ENCODE data around the gene SUCLG2. TPM values are rescaled to one million over a fixed set of nuclear protein-coding genes. Genes with fewer than 3 reads are reported as not detected.
A peak's percentile ranks its signal among the peaks of the same experiment; 100 is the strongest.
"Not testable (repeated sequence)": the region's sequence is repeated elsewhere in the genome, so short reads cannot be mapped to it uniquely, and the experiment has no call there.

SUCLG2 gene
- total RNA-seq, 1 donor from 2014 or later = 47.4 TPM

GRCh38 chr3:67561667-67562394 is 92.6 kb downstream of the SUCLG2 start:
- no peak for DNase-seq (ENCODE audit: low read depth)

GRCh38 chr3:67561266-67561665 is 93.1 kb downstream of the SUCLG2 start:
- no peak for DNase-seq (ENCODE audit: low read depth)

GRCh38 chr3:67559029-67559605 is 95.3 kb downstream of the SUCLG2 start:
- no peak for DNase-seq (ENCODE audit: low read depth)

- peak; percentile 9 for DNase-seq (ENCODE audit: low read depth)
Observed at GRCh38 chr3:67558426-67558825, 96.0 kb downstream of the SUCLG2 start.

DNA sequence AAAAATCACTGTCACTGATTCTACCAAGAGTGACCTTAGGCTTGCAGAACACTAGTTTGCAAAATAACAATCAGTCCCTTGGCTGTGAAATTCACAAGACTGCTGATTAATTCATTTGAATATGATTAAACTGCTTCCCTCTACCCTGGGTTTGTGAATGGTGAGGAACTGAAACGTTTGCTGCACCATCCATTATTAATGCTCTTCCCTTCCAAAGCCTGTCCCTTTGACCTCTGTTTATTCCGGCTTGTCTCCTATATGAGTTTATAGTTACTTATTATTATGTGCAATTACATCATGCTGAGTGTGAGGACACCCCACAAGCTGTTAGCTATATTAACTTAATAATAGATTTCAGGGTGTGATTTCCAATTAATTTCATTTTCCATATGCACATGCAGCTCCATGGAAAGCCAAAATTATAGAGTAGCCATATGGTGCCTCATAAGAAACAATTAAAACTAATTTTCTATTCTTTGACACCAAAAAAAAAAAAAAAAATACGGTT is 96.5 kb downstream of the SUCLG2 start:
- no peak for DNase-seq (ENCODE audit: low read depth)

DNA sequence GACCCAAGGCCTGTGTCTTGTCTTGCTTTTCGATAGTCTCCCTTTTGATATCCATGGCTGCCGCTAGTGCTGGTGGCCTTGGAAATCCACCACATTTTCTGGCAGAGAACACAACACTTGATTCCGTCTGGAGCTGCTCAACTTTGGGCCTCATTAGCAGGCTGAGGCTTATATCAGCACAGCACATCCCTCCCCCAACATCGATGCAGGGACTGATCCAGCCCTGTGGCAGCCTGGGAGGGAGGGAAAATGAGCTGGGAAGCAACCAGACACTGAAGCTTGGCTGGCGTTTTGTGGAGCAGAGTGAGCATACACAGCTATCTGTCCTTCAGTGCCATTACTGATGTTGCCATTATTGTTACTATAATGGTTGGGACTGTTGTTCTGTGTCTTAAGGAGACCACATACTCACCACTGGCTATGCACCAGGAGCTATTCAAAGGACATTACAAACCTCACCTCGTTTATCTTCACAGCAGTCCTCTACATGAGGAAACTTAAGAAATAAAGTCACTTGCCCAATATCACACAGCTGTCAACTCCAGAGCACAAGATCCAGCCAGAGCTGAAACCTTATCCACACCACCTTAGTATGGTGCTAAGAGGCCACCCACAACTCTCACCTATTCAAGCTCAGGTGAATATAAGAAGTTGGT is 102.9 kb downstream of the SUCLG2 start:
- peak; percentile 52 for DNase-seq (ENCODE audit: low read depth)

GRCh38 chr3:67550541-67550940 is 103.9 kb downstream of the SUCLG2 start:
- DNase-seq (ENCODE audit: low read depth) = no peak

DNA sequence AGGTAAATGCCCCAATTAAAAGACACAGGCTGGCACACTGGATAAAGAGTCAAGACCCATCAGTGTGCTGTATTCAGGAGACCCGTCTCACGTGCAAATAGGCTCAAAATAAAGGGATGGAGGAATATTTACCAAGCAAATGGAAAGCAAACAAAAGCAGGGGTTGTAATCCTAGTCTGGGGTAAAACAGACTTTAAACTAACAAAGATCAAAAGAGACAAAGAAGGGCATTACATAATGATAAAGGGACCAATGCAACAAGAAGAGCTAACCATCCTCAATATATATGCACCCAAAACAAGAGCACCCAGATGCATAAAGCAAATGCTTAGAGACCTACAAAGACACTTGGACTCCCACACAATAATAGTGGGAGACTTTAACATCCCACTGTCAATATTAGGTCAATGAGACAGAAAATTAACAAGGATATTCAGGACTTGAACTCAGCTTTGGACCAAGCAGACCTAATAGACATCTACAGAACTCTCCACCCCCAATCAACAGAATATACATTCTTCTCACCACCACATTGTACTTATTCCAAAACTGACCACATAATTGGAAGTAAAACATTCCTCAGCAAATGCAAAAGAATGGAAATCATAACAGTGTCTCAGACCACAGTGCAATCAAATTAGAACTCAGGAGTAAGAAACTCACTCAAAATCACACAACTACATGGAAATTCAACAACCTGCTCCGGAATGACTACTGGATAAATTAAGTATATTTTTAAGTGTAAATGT is 111.7 kb downstream of the SUCLG2 start:
- not testable (repeated sequence) for DNase-seq (ENCODE audit: low read depth)

GRCh38 chr3:67540198-67540894 is 114.1 kb downstream of the SUCLG2 start:
- no peak for DNase-seq (ENCODE audit: low read depth)

GRCh38 chr3:67537203-67537602 is 117.2 kb downstream of the SUCLG2 start:
- not testable (repeated sequence) for DNase-seq (ENCODE audit: low read depth)

DNA sequence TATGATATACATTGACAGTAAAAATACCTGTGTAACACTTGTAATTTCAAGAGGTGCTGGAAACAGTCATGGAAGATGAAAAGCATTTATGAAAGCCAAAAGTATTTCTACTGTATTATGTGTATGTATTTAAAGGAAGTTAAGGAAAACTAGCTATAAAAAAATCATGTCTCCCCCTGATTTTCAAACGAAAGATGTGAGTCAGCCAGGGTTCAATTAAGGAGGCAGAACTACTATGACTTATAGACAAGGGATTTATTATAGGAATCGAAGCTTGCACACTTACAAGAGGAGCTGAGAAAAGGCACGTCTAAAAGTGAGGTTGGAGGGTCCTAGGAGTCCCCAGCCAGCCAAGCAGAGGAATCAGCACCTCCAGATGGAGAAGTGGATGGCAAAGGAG is 119.4 kb downstream of the SUCLG2 start:
- DNase-seq (ENCODE audit: low read depth) = no peak

- no peak for DNase-seq (ENCODE audit: low read depth)
Observed at GRCh38 chr3:67534594-67534993, 119.8 kb downstream of the SUCLG2 start.

- no peak for DNase-seq (ENCODE audit: low read depth)
Observed at GRCh38 chr3:67531181-67532101, 123.0 kb downstream of the SUCLG2 start.

- DNase-seq (ENCODE audit: low read depth) = peak; percentile 56
Observed at GRCh38 chr3:67529915-67530314, 124.5 kb downstream of the SUCLG2 start.

GRCh38 chr3:67529337-67529736 is 125.1 kb downstream of the SUCLG2 start:
- peak; percentile 67 for DNase-seq (ENCODE audit: low read depth)

DNA sequence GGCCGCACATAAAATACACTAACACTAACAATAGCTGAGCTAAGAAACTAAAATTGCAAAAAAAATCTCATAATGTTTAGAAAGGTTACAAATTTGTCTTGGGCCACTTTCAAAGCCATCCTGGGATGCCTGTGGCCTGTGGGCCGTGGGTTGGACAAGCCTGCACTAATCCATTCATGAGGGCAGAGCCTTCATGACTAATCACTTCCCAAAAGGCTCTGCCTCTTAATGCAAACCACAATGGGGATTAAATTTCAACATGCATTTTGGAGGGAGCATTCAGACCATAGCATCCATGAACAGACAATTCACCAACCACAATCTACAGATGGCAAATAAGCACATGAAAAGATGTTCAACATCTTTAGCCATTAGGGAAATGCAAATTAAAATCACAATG is 128.2 kb downstream of the SUCLG2 start:
- DNase-seq (ENCODE audit: low read depth) = peak; percentile 91

- no peak for DNase-seq (ENCODE audit: low read depth)
Observed at GRCh38 chr3:67524046-67524445, 130.4 kb downstream of the SUCLG2 start.

DNA sequence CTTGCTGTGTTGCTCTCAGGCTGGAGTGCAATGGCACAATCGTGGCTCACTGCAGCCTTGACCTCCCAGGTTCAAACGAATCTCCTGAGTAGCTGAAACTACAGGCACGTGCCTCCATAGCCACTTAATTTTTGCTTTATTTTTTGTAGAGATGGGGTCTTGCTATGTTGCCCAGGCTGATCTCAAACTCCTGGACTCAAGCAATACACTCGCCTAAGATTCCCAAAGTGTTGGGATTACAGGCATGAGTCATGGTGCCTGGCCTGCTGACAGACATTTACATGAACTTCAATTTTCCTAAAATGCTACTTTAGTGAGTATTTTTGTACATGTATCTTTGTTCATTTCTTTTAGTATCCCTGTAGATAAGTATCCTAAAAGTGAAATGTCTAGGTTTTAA is 132.3 kb downstream of the SUCLG2 start:
- no peak for DNase-seq (ENCODE audit: low read depth)

DNA sequence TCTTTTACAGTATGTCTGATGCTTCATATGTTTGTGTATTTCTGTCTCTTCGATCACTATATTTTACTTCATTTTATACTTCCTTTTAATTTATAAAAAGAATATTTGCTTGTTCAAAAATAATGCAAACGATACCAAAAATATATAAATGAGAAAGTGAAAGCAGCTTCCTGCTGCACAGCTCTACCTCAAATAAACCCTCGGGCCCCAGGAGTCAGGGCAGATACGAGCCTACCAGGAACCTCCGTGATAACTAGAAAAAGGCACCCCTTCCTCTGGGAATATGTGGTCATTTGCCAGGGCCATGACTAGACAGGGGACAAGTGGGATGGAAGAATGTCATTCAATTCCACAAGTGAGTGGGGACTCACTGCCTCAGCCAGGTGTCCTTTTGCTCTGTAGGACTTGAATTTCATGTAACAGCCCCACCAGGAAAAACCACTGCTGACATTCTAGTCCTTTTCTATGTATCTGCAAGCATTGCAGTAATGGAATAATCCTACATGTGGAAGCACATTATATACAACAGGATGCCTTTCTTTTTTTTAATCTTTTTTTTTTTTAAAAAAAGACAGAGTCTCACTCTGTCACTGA is 133.3 kb downstream of the SUCLG2 start:
- no peak for DNase-seq (ENCODE audit: low read depth)

Data from myocyte (in vitro differentiated cells).